ENCODE data around the gene EYA2.
"Not testable (repeated sequence)": the region's sequence is repeated elsewhere in the genome, so short reads cannot be mapped to it uniquely, and the experiment has no call there.

EYA2 gene

DNA sequence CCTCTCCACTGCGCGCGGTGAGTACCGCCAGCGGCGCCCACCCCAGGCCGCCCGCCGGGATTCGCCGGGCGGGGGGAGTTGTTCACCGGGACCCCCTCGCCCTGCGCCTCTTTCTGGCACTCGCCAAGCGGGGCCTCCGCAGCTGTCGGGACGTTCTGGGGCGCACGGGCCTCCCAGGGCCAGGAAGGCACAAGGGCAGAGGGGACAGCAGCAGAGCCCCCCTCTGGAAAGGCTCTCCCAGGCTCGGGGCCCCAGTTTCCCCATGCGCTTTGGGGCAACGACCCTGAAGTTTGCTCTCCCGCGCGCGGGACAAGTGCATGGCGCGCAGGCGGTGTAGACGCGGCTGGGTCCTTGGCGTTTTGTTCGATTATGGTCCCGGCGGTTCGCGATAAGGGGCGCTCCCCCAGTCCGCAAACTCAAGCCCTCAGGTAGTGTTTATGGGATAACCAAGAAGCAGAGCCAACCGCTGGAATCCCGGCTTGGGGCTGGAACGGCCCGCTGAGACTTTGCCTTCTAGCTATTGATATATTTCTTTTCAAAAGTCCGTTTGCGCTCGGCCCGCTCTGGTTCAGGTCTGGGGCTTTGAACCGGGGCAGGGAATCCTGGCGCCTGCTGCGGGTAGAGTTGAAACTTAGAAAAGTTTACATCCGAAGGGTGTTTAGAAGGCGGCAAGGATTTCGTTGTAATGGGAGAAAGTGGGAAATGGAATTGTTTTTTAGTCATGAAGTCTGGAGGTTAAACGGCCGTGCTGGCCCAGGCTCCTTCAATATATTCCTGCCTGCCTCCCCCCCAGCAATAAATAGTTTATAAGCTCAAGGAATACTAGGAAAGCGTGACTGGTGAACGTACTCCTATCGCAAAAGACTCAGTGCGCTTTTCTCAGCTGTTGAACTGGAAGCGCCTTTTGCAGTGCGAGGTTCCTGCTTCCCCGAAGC is 595 bp downstream of the EYA2 start:
- DNase-seq (ENCODE audit: low read depth), result no peak

DNA sequence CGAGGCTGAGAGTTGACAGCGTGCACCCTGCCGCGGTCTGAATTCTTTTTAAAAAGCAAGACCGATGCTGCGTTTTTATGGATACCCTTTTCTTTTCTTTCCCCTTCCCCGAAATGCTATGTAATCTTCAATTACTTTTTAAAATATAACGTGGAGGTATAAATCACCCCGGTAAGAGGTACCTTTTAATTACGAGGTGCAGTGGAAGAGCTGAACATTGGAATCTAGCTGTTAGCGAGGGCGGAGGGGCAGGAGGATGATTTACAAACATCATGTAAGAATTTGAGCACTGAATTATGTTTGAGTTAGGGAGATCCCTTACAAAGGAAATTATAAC is 1.2 kb downstream of the EYA2 start:
- no peak for DNase-seq (ENCODE audit: low read depth)

DNA sequence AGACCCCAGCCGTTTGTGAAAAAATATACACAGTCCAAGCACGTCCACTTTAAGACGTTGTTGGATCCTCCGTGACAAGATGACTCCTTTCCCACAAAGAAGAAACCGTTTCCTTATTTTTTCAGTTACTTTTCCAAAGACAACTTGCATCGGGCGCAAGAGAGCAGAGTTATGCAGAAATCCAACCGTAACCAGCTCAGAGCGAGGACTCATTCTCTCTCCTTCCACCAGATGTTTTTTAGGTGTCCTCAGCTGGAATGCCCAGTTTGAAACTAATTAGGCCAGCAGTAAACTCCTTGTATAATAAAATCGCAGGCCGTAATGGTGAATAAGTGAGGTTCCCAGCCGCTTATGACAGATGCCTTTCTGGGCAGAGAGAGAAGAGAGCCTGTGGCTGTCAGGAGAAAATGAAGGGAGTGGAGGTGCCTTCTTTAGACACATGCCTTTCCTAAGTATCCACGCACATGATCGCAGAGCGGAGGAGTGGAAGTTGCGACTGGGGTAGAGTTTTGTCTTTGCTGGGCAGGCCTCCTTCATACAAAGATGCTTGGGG is 2.8 kb downstream of the EYA2 start:
- no peak for DNase-seq (ENCODE audit: low read depth)

DNA sequence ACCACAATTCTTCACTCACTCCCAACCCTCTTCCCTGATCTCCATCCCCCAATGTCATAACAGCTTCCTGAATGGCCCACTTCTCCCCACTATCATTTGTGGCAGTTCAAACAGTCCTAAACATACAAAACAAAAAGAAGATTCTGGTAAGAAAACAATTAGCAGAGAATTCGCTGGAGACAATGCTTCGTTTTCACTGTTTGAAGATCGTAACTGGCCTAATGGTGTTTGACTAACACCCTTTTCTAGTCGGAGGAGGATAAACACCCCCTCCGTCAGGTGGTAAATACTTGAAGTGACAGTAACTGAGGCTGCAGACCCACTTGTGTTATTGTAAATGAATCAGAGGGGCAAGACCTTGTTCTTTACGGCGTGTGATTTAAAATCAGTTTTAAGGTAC is 3.8 kb downstream of the EYA2 start:
- no peak for DNase-seq (ENCODE audit: low read depth)

DNA sequence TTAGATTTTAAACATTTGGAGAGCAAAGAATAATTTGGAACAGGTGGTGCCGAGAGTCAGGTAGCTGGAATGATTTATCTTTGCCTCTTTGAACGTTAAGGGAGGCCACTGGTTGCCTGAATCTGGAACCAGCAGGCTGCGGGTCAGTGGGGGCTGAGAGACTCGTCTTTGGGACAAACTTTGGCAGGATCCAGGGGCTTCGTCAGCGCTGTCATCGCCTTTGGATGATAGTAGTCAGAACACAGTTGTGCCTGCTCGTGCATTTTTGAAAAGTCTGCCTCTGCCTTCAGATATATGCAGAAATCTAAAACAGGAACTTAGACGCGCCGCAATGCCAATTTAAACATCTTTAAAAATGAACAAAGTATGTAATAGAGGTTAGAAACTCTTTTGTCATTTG is 5.0 kb downstream of the EYA2 start:
- DNase-seq (ENCODE audit: low read depth), result no peak

DNA sequence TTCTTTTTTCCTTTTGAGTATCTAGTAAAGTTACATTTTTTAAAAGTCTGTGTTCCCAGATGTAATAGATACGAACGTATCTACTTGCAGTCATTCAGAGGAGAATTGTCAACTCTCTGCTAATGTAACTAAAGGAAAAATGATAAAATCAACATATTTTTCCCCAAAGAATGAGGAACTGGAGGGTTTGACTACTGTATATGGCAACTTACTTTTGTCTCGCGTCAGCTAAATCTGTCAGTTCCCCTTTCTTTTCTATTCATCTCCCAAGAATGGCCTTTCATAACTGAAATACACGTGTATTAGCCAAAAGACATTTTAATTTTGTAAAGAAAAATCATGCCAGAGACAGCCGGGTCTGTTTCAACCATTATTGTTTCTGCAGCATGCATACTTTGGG is 5.4 kb downstream of the EYA2 start:
- no peak for DNase-seq (ENCODE audit: low read depth)

DNA sequence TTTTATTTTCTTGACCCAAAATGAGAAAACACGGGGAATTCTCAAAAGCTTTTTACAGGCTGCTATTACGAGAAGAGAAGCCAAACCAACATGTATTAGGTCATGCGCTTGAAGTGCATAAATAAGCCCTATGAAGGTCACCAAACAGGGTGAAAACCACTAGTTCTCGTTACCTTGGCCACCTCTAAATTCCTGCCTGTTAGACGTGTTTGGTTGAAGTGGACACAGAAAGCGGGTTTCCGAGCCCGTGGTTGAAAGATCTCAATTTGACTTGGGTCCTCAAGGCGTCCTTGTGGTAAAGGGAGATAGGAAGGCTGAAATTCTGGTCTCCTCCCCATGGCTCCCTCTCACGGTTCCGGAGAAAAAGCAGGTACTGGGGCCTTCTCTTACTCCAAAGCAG is 6.2 kb downstream of the EYA2 start:
- no peak for DNase-seq (ENCODE audit: low read depth)

DNA sequence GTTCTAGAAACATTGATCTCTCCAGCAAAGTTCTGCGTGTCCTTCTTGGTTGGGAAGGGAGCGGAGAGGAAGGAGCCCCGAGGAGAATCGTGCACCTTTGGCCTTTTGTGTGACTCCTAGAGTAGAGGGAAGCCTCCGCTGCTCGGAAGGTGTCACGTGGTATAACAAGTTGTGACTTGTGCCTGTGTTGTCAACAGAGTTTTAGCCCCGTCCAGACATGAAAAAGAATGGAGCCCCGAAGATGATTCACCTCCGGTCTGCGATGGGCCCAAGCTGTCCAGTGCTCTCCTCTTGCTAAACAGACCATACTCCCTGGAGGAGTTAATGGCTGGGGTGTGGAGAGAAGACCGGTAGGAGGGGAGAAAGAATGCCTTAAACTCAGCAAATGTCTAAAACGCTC is 7.0 kb downstream of the EYA2 start:
- no peak for DNase-seq (ENCODE audit: low read depth)

DNA sequence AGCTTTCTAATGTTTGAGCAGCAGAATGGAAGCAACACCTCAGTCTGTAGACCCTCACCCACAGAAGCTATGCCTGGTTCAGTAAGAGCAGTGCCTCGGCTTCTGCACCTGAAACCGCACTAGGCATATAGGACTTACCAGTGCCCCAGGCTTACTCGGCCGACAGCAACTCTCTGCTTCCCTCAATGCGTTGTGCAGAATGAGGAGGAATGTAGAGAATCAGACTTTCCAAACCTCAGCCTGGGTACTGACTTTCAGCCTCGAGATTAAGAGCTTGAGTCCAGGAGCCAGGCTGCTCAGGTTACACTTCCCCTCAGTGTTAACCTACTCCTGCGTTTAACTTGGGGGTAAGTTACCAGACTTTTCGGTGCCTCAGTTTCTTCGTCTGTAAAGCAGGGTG is 8.6 kb downstream of the EYA2 start:
- no peak for DNase-seq (ENCODE audit: low read depth)

DNA sequence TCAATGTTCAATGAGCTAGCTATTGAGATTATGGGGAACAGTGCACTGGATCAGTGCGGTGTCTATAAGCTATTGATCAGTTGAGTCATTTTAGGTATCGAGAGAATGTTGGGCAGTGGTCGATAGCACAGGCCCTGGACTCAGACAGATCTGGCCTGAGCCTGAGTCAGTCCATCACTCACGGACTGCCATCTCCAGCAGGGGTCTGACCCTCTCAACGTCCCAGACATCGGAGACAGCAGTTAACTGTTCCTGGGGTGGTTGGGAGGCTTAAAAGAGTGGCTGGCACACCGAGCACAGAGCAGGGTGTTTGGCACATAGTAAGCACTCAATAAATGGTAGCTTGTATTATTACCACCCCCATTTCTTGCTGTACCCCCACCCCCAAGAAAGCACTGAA is 9.3 kb downstream of the EYA2 start:
- no peak for DNase-seq (ENCODE audit: low read depth)

DNA sequence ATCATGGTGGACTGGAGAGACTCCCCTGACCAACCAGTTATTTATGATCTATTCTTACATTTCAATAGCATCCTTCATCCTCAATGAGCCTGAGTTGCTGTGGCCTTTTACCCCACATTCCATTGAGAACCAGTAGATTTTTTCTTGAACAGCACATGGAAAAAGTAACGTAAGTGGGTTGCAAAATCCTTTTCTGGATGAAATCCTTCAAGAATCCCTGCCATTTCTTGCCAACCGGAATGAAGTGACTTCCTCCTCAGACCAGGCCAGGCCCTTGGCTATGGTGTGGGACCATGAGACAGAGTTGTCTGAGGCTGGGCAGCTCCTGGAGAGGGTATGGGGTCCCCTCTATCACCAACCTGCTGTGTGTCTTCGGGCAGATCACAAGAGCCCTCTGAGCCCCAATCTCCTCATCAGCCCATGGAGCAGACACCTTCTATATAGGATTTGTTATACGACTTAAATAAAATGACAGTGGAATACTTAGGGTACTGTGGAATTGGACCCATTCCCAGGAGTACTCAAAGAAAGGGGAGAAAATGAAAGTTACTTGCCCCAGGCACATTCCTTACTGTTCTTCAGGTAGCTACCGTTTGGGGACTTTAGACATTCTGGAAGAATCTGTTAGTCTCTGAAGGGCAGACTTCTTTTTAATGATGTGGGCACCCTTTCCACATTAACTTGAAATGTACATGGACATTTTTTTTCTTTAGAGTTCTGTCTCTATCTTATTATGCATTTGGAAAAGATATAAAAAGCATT is 10.9 kb downstream of the EYA2 start:
- no peak for DNase-seq (ENCODE audit: low read depth)

DNA sequence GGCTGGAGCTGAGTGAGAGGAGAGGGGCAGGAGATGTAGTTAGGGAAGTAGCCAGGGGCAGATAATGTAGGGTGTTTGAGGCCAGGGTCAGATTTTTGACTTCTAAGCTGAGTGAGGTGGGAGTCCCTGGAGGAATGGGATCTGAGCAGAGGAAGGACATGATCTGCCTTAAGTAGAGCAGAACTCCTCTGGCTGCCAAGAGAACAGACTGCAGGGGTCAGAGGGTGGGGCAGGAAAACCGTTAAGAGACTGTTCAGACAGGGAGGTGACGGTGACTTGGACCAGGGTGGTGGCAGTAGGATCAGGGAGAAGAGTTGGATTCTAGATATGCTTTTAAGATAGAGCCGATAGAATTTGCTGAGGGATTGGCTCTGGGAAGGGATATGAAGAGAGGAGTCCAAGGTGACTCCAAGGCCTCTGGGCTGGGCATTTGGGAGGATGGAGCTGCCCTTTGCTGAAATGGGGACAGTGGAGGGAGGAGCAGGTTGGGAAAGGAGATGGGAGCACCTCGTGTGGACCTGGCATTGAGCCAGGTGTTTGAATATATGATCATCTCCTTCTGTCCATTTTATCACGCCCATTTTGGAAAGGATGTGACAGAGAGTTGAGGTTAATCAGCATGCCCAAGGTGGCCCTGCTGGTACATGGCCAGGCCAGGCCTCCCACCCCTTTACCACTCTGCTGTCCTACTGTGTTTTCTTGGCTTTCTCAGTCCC is 18.8 kb downstream of the EYA2 start:
- no peak for DNase-seq (ENCODE audit: low read depth)

DNA sequence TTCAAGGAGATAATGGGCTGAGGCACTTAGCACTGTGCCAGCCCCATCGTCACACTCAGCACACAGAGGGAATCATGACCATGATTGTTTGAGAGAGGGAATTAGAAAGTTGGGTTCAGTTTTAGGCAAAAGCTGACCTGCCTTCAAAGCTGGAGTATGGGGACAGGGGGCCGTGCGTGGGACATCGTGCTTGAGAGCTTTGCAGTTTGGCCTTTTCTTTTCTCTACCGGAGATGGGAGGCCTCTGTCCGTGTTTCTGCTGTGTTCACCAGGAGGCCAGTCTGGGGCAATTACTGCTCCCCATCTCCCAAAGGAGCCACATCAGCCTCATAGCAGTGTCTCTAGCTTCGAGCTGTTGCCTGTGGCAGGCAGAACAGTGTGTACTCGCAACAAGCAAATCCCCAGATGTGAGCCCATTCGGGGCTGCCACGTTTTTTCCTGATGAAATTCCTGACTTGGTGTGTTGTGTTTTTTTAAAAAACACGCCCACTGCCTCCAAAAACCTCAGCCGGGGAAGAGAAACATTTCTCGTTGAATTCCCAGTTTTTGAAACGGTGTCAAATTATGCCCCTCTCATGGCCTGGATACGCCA is 20.2 kb downstream of the EYA2 start:
- no peak for DNase-seq (ENCODE audit: low read depth)

DNA sequence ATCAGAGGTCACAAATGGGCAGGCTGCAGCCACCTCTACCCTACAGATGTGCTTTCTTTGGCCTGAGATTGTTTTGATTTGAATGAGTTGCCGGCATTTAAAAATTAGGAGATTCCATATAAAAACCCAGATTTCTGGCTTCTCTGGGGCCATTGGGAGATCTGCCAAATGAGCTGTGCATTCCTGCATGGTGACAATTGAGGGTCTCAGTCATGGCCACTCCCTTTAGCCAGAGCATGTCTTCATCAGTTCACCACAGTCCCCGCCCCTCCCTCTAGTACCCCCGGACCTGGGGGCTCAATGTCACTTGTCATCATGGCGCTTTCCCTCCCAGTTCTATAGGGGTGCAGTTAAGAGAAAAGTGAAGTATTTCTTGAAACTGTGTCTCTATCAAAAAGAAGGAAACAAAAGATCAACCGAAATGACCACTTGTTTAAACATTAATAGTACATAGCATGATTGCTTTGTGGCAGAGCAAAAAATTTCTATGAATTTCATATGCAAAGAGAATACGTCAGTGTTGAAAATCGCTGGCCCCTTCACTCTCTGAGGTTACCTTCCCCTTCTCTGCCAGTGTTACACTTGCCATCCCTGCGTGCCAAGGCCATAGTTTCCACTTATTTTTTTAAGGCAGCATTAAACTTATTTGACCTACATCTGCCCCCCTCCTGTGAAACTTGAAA is 21.1 kb downstream of the EYA2 start:
- no peak for DNase-seq (ENCODE audit: low read depth)

DNA sequence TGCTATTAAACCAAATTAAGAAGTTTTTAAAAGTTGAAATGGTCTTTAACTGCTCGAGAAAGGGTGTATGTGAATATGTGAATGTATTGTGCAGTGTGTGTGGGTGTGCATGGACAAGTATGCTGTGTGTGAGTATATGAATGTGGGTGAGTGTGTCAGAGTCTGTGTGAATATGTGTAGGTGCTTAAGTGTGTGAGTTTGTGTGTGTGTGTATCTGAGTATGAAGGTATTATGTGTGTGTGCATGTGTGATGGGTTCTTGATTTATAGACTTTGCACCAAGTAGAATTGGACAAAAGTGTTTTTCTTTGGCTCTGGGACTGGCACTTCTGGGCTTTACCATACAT is 21.6 kb downstream of the EYA2 start:
- no peak for DNase-seq (ENCODE audit: low read depth)

DNA sequence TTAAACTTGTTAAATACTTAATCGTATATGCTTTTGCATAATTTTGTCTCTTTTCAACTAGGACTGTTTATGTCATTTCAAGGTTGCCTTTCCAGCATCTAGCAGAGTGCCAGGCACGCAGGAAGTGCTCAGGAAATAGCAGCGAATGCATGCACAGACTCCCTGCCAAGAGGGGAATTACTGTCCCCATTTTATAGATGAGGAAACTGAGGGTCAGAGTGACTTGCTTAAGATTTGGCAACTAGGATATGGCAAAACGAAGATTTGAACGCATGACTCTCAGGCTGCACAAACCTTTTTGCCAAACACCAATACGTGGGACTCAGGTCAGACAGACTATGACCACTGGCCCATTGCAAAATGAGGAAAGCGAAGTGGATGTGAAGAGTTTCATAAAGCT is 22.5 kb downstream of the EYA2 start:
- no peak for DNase-seq (ENCODE audit: low read depth)

DNA sequence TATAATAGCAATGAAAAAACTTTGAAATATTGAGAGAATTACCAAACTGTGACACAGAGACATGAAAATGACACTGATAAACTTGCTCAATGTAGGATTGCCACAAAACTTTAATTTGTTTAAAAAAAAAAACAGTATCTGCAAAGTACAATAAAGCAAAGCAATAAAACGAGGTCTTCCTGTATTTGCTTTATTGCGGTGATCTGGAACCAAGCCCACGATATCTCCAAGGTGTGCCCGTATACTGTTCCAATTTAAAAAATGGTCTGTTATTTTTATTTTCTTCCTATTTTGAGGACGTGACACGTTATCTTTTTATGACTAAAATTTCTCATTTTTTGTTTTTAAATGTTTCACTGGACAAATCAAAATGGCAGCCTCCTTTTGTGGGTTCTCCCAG is 25.5 kb downstream of the EYA2 start:
- no peak for DNase-seq (ENCODE audit: low read depth)

DNA sequence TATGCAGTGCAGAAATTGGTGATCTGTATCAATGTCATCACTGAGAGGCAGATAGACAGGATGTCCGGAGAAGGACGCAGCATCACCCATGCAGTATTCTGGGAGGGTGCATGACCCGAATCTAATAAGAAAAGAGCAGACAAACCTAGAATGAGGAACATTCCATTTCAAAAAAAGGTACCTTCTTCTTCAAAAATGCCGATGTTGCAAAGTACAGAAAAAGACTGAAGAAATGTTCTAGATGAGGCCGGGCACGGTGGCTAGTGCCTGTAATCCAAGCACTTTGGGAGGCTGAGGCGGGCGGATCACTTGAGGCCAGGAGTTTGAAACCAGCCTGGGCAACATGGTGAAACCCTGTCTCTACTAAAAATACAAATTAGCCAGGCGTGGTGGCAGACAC is 28.2 kb downstream of the EYA2 start:
- DNase-seq (ENCODE audit: low read depth), result not testable (repeated sequence)

DNA sequence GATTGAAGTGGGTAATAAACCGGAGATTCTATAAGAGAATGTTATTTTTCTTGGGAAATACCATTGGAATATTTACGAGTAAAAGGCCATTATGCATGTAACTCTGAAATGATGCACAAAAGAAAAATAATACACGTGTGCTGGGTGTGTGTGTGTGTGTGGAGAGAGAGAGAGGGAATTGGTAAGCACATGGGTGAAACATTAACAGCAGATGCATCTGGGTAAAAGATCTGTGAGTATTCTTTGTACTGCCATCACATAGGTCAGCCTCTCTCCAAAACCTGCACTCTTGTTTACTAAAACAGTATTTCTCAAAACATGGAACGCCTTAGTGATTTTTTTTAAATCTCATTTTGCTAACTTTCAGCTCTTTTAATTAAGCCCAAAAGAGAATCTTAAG is 28.9 kb downstream of the EYA2 start:
- DNase-seq (ENCODE audit: low read depth), result no peak

DNA sequence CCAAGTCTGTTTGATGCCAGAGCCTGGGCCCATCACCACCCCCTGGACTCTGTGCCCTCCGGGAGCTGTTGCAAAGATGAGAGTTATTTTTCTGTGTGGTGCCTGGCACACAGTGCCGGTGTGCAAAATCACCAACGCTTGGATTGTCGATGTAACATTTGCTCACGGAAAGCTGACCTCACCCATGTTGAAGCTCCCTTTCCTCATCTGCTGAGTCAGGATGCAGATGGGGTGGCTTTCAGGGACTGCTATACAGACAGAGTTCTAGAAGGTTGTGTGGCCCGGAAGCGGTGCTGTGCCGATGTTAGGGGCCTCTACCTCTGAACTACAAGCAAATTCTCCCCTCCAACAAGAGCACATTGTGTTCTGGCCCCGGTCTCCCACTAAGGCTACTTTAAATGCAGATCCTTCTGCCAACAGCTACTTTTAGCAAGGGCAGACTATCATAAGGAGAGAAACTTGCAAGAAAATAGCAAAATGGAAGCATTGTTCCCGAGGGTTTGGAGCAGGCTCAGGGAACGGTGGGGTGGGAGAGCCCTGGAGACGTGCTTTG is 34.0 kb downstream of the EYA2 start:
- no peak for DNase-seq (ENCODE audit: low read depth)

DNA sequence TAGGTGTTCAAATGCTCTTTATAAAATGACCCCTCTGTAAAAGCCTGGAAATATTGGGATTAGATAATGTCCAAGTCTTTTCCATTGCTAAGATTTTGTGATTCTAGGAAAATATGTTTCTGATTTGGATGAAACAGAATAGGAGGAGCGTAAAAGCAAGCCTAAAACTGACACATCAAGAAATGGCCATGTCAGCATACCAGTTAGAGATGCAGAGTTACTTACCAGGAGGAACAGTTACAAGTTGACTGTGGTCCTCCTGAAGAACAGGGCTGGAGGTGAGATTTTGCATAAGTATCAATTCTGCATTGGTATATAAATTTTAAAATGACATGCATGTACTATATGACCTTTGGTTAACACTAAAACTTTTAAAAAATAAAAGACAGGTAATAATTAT is 35.3 kb downstream of the EYA2 start:
- DNase-seq (ENCODE audit: low read depth), result no peak
